MG63 (cell line): Measurements from ENCODE around the gene ZNF283. TPM values are rescaled to one million over a fixed set of nuclear protein-coding genes. Genes with fewer than 3 reads are reported as not detected.
A peak's percentile ranks its signal among the peaks of the same experiment; 100 is the strongest.

ENCODE experiments used
- DNase-seq: peaks from one replicate; pipeline ENCODE4 v3.0.0-alpha.2; 2020
- H3K27me3 ChIP-seq: fragments of 250-450 bp; sonication (Bioruptor Pico); 2 replicates; pipeline ENCODE4 v1.5.1; 2020; ENCODE audit warnings: mild to moderate bottlenecking, moderate library complexity
- H3K36me3 ChIP-seq: fragments of 250-450 bp; sonication (Bioruptor Pico); 2 replicates; pipeline ENCODE4 v1.5.1; 2020; ENCODE audit warnings: mild to moderate bottlenecking, moderate library complexity
- H3K4me3 ChIP-seq: fragments of 250-450 bp; sonication (Bioruptor Pico); 2 replicates; pipeline ENCODE4 v1.5.1; 2020; ENCODE audit warnings: mild to moderate bottlenecking, moderate library complexity
- H3K9me3 ChIP-seq: fragments of 250-450 bp; sonication (Bioruptor Pico); 2 replicates; pipeline ENCODE4 v1.5.1; 2020; ENCODE audit warnings: mild to moderate bottlenecking, moderate library complexity
- total RNA-seq: library from RNA; depleted of rRNA; stranded (reverse); fragments of >200 nt; shearing (Covaris generic); gene quantifications from 2 replicates; pipeline ENCODE4 v1.2.3, GENCODE V29; 2014; ENCODE audit warnings: low replicate concordance; rRNA removed

The ZNF283 gene
- total RNA-seq = 5.4 and 9.0 TPM in 2 replicates

GRCh38 chr19:43826787-43827754, at the start of gene ZNF283:
Gene ZNF283 (plus strand): TSS chr19:43827321. CDS start chr19:43833505, 6,184 bp downstream.
- DNase-seq = peak; percentile 88
- Histone ChIP-seq H3K4me3 (peak within 1 kb of the TSS; percentile 59), H3K9me3 (peaks cover 16% of the 10 kb centered on the region), H3K36me3 (peaks cover 35% of the 10 kb centered on the region), H3K27me3 (no peaks in the 10 kb centered on the region)

- no peaks in the 10 kb centered on the region for H3K27me3 ChIP-seq
- no peak overlapping the region for H3K4me3 ChIP-seq
- H3K36me3 ChIP-seq = no peaks in the 10 kb centered on the region
- no peaks in the 10 kb centered on the region for H3K9me3 ChIP-seq
- no peak for DNase-seq
Observed at GRCh38 chr19:43778651-43779050, 48.5 kb upstream of the ZNF283 start.

GRCh38 chr19:43779147-43779819, 47.8 kb upstream of the ZNF283 start:
- no peak for DNase-seq
- no peaks in the 10 kb centered on the region for H3K27me3 ChIP-seq
- H3K4me3 ChIP-seq = no peak overlapping the region
- H3K9me3 ChIP-seq = no peaks in the 10 kb centered on the region
- H3K36me3 ChIP-seq = no peaks in the 10 kb centered on the region

GRCh38 chr19:43779820-43780219, 47.3 kb upstream of the ZNF283 start:
- no peaks in the 10 kb centered on the region for H3K9me3 ChIP-seq
- no peak for DNase-seq

GRCh38 chr19:43780706-43781525, 46.2 kb upstream of the ZNF283 start, which contains the start of gene KCNN4:
Gene KCNN4 (minus strand): TSS chr19:43780973. CDS start chr19:43780861, 112 bp downstream.
- peak within 1 kb of the TSS; percentile 40 for H3K4me3 ChIP-seq
- no peaks in the 10 kb centered on the region for H3K36me3 ChIP-seq
- no peaks in the 10 kb centered on the region for H3K27me3 ChIP-seq
- H3K9me3 ChIP-seq = no peaks in the 10 kb centered on the region
- DNase-seq = peak; percentile 62

More at GRCh38 chr19:43779820-43780219, 47.3 kb upstream of the ZNF283 start:
- Histone ChIP-seq H3K36me3 (no peaks in the 10 kb centered on the region), H3K4me3 (no peak overlapping the region), H3K27me3 (no peaks in the 10 kb centered on the region)

GRCh38 chr19:43781630-43782310, 45.4 kb upstream of the ZNF283 start:
- Histone ChIP-seq H3K36me3 (no peaks in the 10 kb centered on the region), H3K4me3 (no peak overlapping the region), H3K27me3 (no peaks in the 10 kb centered on the region), H3K9me3 (no peaks in the 10 kb centered on the region)
- no peak for DNase-seq

- no peaks in the 10 kb centered on the region for H3K36me3 ChIP-seq
- no peak for DNase-seq
- H3K27me3 ChIP-seq = no peaks in the 10 kb centered on the region
- no peaks in the 10 kb centered on the region for H3K9me3 ChIP-seq
- no peak overlapping the region for H3K4me3 ChIP-seq
Observed at GRCh38 chr19:43782311-43782660, 44.8 kb upstream of the ZNF283 start.

GRCh38 chr19:43782689-43783231, 44.4 kb upstream of the ZNF283 start:
- no peaks in the 10 kb centered on the region for H3K36me3 ChIP-seq
- H3K9me3 ChIP-seq = no peaks in the 10 kb centered on the region
- DNase-seq = no peak
- H3K4me3 ChIP-seq = no peak overlapping the region
- H3K27me3 ChIP-seq = no peaks in the 10 kb centered on the region

- H3K36me3 ChIP-seq = no peaks in the 10 kb centered on the region
- H3K9me3 ChIP-seq = no peaks in the 10 kb centered on the region
- H3K27me3 ChIP-seq = no peaks in the 10 kb centered on the region
- H3K4me3 ChIP-seq = no peak overlapping the region
- no peak for DNase-seq
Observed at GRCh38 chr19:43783636-43784035, 43.5 kb upstream of the ZNF283 start.

- H3K9me3 ChIP-seq = no peaks in the 10 kb centered on the region
- peak; percentile 94 for DNase-seq
- H3K4me3 ChIP-seq = no peak overlapping the region
- H3K36me3 ChIP-seq = no peaks in the 10 kb centered on the region
- H3K27me3 ChIP-seq = no peaks in the 10 kb centered on the region
Observed at GRCh38 chr19:43784241-43784980, 42.7 kb upstream of the ZNF283 start.

- Histone ChIP-seq H3K4me3 (no peak overlapping the region), H3K9me3 (no peaks in the 10 kb centered on the region), H3K27me3 (no peaks in the 10 kb centered on the region), H3K36me3 (no peaks in the 10 kb centered on the region)
- DNase-seq = peak; percentile 78
Observed at GRCh38 chr19:43784981-43785808, 41.9 kb upstream of the ZNF283 start.

- Histone ChIP-seq H3K9me3 (no peaks in the 10 kb centered on the region), H3K36me3 (no peaks in the 10 kb centered on the region), H3K27me3 (peaks cover 2% of the 10 kb centered on the region; the same call in 1 of the 2 replicates), H3K4me3 (no peak overlapping the region)
- no peak for DNase-seq
Observed at GRCh38 chr19:43786665-43787064, 40.5 kb upstream of the ZNF283 start.

GRCh38 chr19:43789029-43789428, 38.1 kb upstream of the ZNF283 start:
- H3K27me3 ChIP-seq = peaks cover 16% of the 10 kb centered on the region
- no peaks in the 10 kb centered on the region for H3K9me3 ChIP-seq
- no peaks in the 10 kb centered on the region for H3K36me3 ChIP-seq
- no peak for DNase-seq
- H3K4me3 ChIP-seq = no peak overlapping the region

- H3K36me3 ChIP-seq = no peaks in the 10 kb centered on the region
- H3K27me3 ChIP-seq = peaks cover 16% of the 10 kb centered on the region
- H3K9me3 ChIP-seq = no peaks in the 10 kb centered on the region
- no peak for DNase-seq
- no peak overlapping the region for H3K4me3 ChIP-seq
Observed at GRCh38 chr19:43790587-43790986, 36.5 kb upstream of the ZNF283 start.

- DNase-seq = no peak
- Histone ChIP-seq H3K9me3 (no peaks in the 10 kb centered on the region), H3K36me3 (no peaks in the 10 kb centered on the region), H3K27me3 (peaks cover 13% of the 10 kb centered on the region), H3K4me3 (no peak overlapping the region)
Observed at GRCh38 chr19:43797118-43797517, 30.0 kb upstream of the ZNF283 start.
